Endothelial cell of umbilical vein (primary cell): ENCODE measurements around the gene SIRPD. TPM values are rescaled to one million over a fixed set of nuclear protein-coding genes. Genes with fewer than 3 reads are reported as not detected.

Experiments
- BruUV-seq: library from RNA; stranded (reverse); fragments of 400-500 nt; replicated peaks from 2 replicates; lab custom pipeline; 2021; lab: Mats Ljungman, UMichigan
- CTCF ChIA-PET: fragments of 300-600, 350-600 bp; sonication (Branson Sonifier 250); formaldehyde crosslinking; loops from one replicate; lab custom pipeline; 2021; ENCODE audit warnings: antibody characterized with exemption, inconsistent platforms; lab: Charles Lee
- POLR2A ChIA-PET: fragments of 300-600, 350-600 bp; sonication (Branson Sonifier 250); formaldehyde crosslinking; loops from one replicate; lab custom pipeline; 2021; ENCODE audit warnings: antibody characterized with exemption, inconsistent platforms; lab: Charles Lee
- DNase-seq: peaks from one replicate; pipeline ENCODE4 v3.0.0-alpha.2; 2011; ENCODE audit warnings: low read depth, low spot score
- FAIRE-seq: peaks from 2 replicates; lab custom pipeline; 2011; peaks lifted over from hg19 to GRCh38; lab: Jason Lieb, UNC
- H2AFZ ChIP-seq: 2 replicates; pipeline ENCODE4 v1.6.0; 2012; ENCODE audit warnings: low read depth, low read length, control low read depth, inconsistent platforms
- H3K27ac ChIP-seq: 2 replicates; pipeline ENCODE4 v1.5.1; 2011; ENCODE audit warnings: low read depth, mild to moderate bottlenecking, control low read depth, low read length, moderate library complexity; ENCODE audit not compliant: insufficient read depth
- H3K27me3 ChIP-seq, 2 experiments: 2 replicates each; pipeline versions ENCODE4 v1.6.0 to v1.6.1; 2011; ENCODE audit warnings: low read length in 2 of 2, mixed read lengths in 1 of 2; ENCODE audit not compliant: control insufficient read depth in 2 of 2, insufficient read depth in 2 of 2
- H3K36me3 ChIP-seq, 2 experiments: 2 replicates in 1 of 2; 3 replicates in 1 of 2; pipeline ENCODE4 v1.5.1; 2011; ENCODE audit warnings: low read length in 2 of 2, mild to moderate bottlenecking in 1 of 2, moderate library complexity in 1 of 2; ENCODE audit not compliant: control insufficient read depth in 2 of 2, insufficient read depth in 2 of 2; ENCODE audit errors: extremely low read depth in 1 of 2
- H3K4me1 ChIP-seq: 3 replicates; pipeline ENCODE4 v1.5.1; 2011; ENCODE audit warnings: mild to moderate bottlenecking, low read length; ENCODE audit not compliant: control insufficient read depth, insufficient read depth; ENCODE audit errors: extremely low read depth
- H3K4me2 ChIP-seq: 2 replicates; pipeline ENCODE4 v1.6.1; 2011; ENCODE audit warnings: low read length, control low read depth, mixed read lengths; ENCODE audit not compliant: insufficient read depth
- H3K4me3 ChIP-seq, 3 experiments: fragments of 200-600 bp in 1 of 3; sonication (generic), shearing (Covaris generic) in 1 of 3; replicated peaks in 1 of 3; 2 replicates each; pipeline ENCODE4 v1.5.1; 2011 to 2016; ENCODE audit warnings: control low read depth in 3 of 3, low read length in 3 of 3, mild to moderate bottlenecking in 2 of 3, inconsistent platforms in 1 of 3, low read depth in 1 of 3, moderate library complexity in 1 of 3; ENCODE audit not compliant: insufficient read depth in 1 of 3
- H3K79me2 ChIP-seq: 2 replicates; pipeline ENCODE4 v1.6.0; 2012; ENCODE audit warnings: low read length, inconsistent platforms; ENCODE audit not compliant: control insufficient read depth, insufficient read depth
- H3K9ac ChIP-seq: replicated peaks from 2 replicates; pipeline ENCODE3; 2011; ENCODE audit warnings: low read length, control low read depth; ENCODE audit not compliant: insufficient read depth; ENCODE audit errors: extremely low read depth
- H3K9me1 ChIP-seq: replicated peaks from 3 replicates; pipeline ENCODE4 v1.6.0; 2011; ENCODE audit warnings: mild to moderate bottlenecking, low read length; ENCODE audit not compliant: control insufficient read depth, insufficient read depth; ENCODE audit errors: extremely low read depth
- H3K9me3 ChIP-seq: replicated peaks from 2 replicates; pipeline ENCODE4 v1.5.1; 2012; ENCODE audit warnings: low read length, inconsistent platforms; ENCODE audit not compliant: control insufficient read depth, insufficient read depth
- H4K20me1 ChIP-seq: replicated peaks from 2 replicates; pipeline ENCODE3; 2011; ENCODE audit warnings: mild to moderate bottlenecking, low read length; ENCODE audit not compliant: control insufficient read depth, insufficient read depth; ENCODE audit errors: extremely low read depth
- CTCF ChIP-seq, 2 donors: IDR thresholded peaks; 1 replicate in 1 of 2; 2 replicates in 1 of 2; pipeline ENCODE4 v1.5.1; 2011; ENCODE audit warnings: low read length in 2 of 2, mild to moderate bottlenecking in 2 of 2, moderate library complexity in 2 of 2, control low read depth in 1 of 2, inconsistent platforms in 1 of 2, low read depth in 1 of 2; ENCODE audit not compliant: insufficient read depth in 1 of 2; ENCODE audit errors: extremely low read depth in 1 of 2
- EZH2 ChIP-seq: IDR thresholded peaks from 2 replicates; pipeline ENCODE4 v1.6.1; 2012; ENCODE audit warnings: borderline replicate concordance, low read depth, mild to moderate bottlenecking, moderate library complexity, low read length, inconsistent platforms; ENCODE audit not compliant: severe bottlenecking
- FOS ChIP-seq: IDR thresholded peaks from 2 replicates; pipeline ENCODE4 v1.6.1; 2011; ENCODE audit warnings: mild to moderate bottlenecking, low read length, moderate library complexity, borderline replicate concordance; ENCODE audit not compliant: insufficient read depth
- GATA2 ChIP-seq: IDR thresholded peaks from 2 replicates; pipeline ENCODE4 v1.7.0; 2011; ENCODE audit warnings: low read depth, mild to moderate bottlenecking, moderate library complexity, mixed read lengths, low read length; ENCODE audit not compliant: insufficient read length, insufficient read depth
- JUN ChIP-seq: IDR thresholded peaks from 2 replicates; pipeline ENCODE4 v1.6.1; 2011; ENCODE audit warnings: borderline replicate concordance, low read depth; ENCODE audit not compliant: insufficient read length, insufficient read depth
- MAX ChIP-seq: IDR thresholded peaks from 2 replicates; pipeline ENCODE4 v1.6.1; 2011; ENCODE audit not compliant: insufficient read depth, insufficient read length
- MYC ChIP-seq: IDR thresholded peaks from one replicate; pipeline ENCODE4 v1.6.1; 2011; ENCODE audit warnings: mild to moderate bottlenecking, low read depth, low read length
- POLR2A ChIP-seq: IDR thresholded peaks from 2 replicates; pipeline ENCODE4 v1.6.1; 2012; ENCODE audit warnings: low read depth, mild to moderate bottlenecking, control low read depth, low read length
- POLR2AphosphoS5 ChIP-seq: IDR thresholded peaks from 2 replicates; pipeline ENCODE4 v1.6.1; 2012; ENCODE audit warnings: low read depth, mild to moderate bottlenecking, control low read depth, low read length, moderate library complexity; ENCODE audit not compliant: insufficient read depth
- dilution Hi-C: fragments of 300-500 bp; cut with MboI; formaldehyde crosslinking; loops from one replicate; pipeline ENCODE4 v1.15.0; 2019; ENCODE audit warnings: low sequenced_read_pairs; ENCODE audit not compliant: extremely low pct_ligation_motif_present
- intact Hi-C: fragments of 100-400 bp; cut with micrococcal nuclease; formaldehyde crosslinking; loops from one replicate; pipeline ENCODE4 v1.10.0; 2022
- polyA plus RNA-seq, 4 experiments: library from polyadenylated mRNA; depleted of rRNA in 3 of 4; stranded (reverse) in 3 of 4; unstranded in 1 of 4; fragments of >200 nt; gene quantifications; 2 replicates each; pipeline versions ENCODE4 v1.2.1 to v1.2.3, GENCODE V29; 2011 to 2012; ENCODE audit warnings: missing spikeins in 1 of 4
- total RNA-seq: library from RNA; stranded (reverse); gene quantifications from 2 replicates; pipeline ENCODE4 v1.2.3, GENCODE V29; 2021

The SIRPD gene
- total and polyA plus RNA-seq, 2 donors (not counting 3 experiments of a cell fraction or from before 2014, with no cell fraction given) = not detected

- peak overlapping the region; percentile 7 for H3K4me2 ChIP-seq
- peak; percentile 6 for DNase-seq
- H4K20me1 ChIP-seq = no peaks in the 10 kb centered on the region
- no peaks in the 10 kb centered on the region for H3K9me3 ChIP-seq
- no peak overlapping the region for H2AFZ ChIP-seq
- H3K9me1 ChIP-seq = no peaks in the 10 kb centered on the region
- H3K36me3 ChIP-seq = no peaks in the 10 kb centered on the region
- H3K79me2 ChIP-seq = no peaks in the 10 kb centered on the region
- dilution Hi-C loops (no loop called here), intact Hi-C loops (loop anchor here (1.0 kb wide), 1 partner anchor 51 kb away; no protein-coding TSS in a partner anchor)
- FAIRE-seq = no peak
- TF ChIP-seq EZH2 (no peak), MAX (no peak), POLR2A (no peak), MYC (no peak), JUN (no peak), FOS (no peak)
- no peaks in the 10 kb centered on the region for H3K27me3 ChIP-seq
- H3K4me3 ChIP-seq = no peak overlapping the region
- ChIA-PET POLR2A (interaction anchor here (0.6 kb wide), 1 partner anchor 83 kb away, joined by 6 read pairs; no protein-coding TSS in a partner anchor), CTCF (interaction anchor here (1.0 to 1.5 kb wide), 2 partner anchors 10 to 210 kb away, joined by 3 to 9 read pairs; partner anchors contain the start of gene SIRPD)
- peak overlapping the region; percentile 13 for H3K9ac ChIP-seq
- no TSS peak for BruUV-seq
- H3K4me1 ChIP-seq = peaks cover 37% of the 10 kb centered on the region
- H3K27ac ChIP-seq = peak overlapping the region; percentile 58
Observed at GRCh38 chr20:1566701-1567100, 9.2 kb upstream of the SIRPD start.

- Histone ChIP-seq H4K20me1 (no peaks in the 10 kb centered on the region), H3K9ac (no peak overlapping the region), H3K4me1 (peaks cover 45% of the 10 kb centered on the region), H3K9me3 (no peaks in the 10 kb centered on the region), H3K27ac (no peak overlapping the region), H3K4me2 (no peak overlapping the region), H3K36me3 (no peaks in the 10 kb centered on the region), H2AFZ (no peak overlapping the region), H3K4me3 (no peak overlapping the region), H3K9me1 (no peaks in the 10 kb centered on the region), H3K79me2 (no peaks in the 10 kb centered on the region), H3K27me3 (no peaks in the 10 kb centered on the region)
- no peak for FAIRE-seq
- no peak for TF ChIP-seq MAX
- TF ChIP-seq POLR2A = no peak
- no peak for TF ChIP-seq JUN
- TF ChIP-seq GATA2 = no peak
- no peak for TF ChIP-seq CTCF (IDR thresholded peaks at IDR 0.05; ENCODE audit: extremely low read depth in 1 of 2, insufficient read depth in 1 of 2, low read depth in 1 of 2, low read length in 2 of 2)
- no peak for TF ChIP-seq FOS
- no peak for TF ChIP-seq EZH2
- no peak for TF ChIP-seq POLR2AphosphoS5
- no peak for TF ChIP-seq MYC
- dilution Hi-C loops (no loop called here), intact Hi-C loops (no loop called here)
- CTCF ChIA-PET = no interaction called here
- DNase-seq = peak; percentile 0
- BruUV-seq = no TSS peak
- POLR2A ChIA-PET = no interaction called here
Observed at GRCh38 chr20:1565461-1565860, 8.0 kb upstream of the SIRPD start.
